Thyroid gland (tissue), 4 donors: Measurements from ENCODE around the gene LRMDA.

ENCODE experiments used
- POLR2A ChIP-seq, 2 donors: fragments of 450-650 bp; IDR thresholded peaks; one replicate each; pipeline ENCODE4 v1.6.1; 2017; ENCODE audit warnings: antibody characterized with exemption in 2 of 2, mild to moderate bottlenecking in 2 of 2, moderate library complexity in 1 of 2
- TF ChIP-seq, protein P1 (sequence below), 6 experiments: fragments of 200-600 bp in 3 of 6; fragments of 450-650 bp in 3 of 6; sonication (generic) in 3 of 6; IDR thresholded peaks; one replicate each; pipeline ENCODE4 v1.5.1; 2016 to 2019; ENCODE audit warnings: antibody characterized with exemption in 6 of 6, mild to moderate bottlenecking in 2 of 6, inconsistent platforms in 1 of 6, moderate library complexity in 1 of 6

GRCh38 chr10:75889051-75889450, 457.6 kb downstream of the LRMDA start:
- TF ChIP-seq, protein P1, sequence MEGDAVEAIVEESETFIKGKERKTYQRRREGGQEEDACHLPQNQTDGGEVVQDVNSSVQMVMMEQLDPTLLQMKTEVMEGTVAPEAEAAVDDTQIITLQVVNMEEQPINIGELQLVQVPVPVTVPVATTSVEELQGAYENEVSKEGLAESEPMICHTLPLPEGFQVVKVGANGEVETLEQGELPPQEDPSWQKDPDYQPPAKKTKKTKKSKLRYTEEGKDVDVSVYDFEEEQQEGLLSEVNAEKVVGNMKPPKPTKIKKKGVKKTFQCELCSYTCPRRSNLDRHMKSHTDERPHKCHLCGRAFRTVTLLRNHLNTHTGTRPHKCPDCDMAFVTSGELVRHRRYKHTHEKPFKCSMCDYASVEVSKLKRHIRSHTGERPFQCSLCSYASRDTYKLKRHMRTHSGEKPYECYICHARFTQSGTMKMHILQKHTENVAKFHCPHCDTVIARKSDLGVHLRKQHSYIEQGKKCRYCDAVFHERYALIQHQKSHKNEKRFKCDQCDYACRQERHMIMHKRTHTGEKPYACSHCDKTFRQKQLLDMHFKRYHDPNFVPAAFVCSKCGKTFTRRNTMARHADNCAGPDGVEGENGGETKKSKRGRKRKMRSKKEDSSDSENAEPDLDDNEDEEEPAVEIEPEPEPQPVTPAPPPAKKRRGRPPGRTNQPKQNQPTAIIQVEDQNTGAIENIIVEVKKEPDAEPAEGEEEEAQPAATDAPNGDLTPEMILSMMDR (IDR thresholded peaks at IDR 0.05) = no peak
- TF ChIP-seq POLR2A (IDR thresholded peaks at IDR 0.05) = no peak
